Adrenal gland (tissue), 5 donors: ENCODE measurements around the gene MLLT6.

Experiments used
- CTCF ChIP-seq, 6 experiments: fragments of 450-650 bp in 4 of 6; fragments of 200-600 bp in 2 of 6; sonication (generic) in 1 of 6; IDR thresholded peaks; 1 replicate in 5 of 6; 2 replicates in 1 of 6; pipeline versions ENCODE4 v1.5.1 to v1.8.0; 2016 to 2021; ENCODE audit warnings: antibody characterized with exemption in 6 of 6, mild to moderate bottlenecking in 2 of 6, moderate library complexity in 1 of 6
- POLR2A ChIP-seq, 2 donors: fragments of 450-650 bp; IDR thresholded peaks; one replicate each; pipeline ENCODE4 v1.6.1; 2017; ENCODE audit warnings: antibody characterized with exemption in 2 of 2, mild to moderate bottlenecking in 2 of 2, moderate library complexity in 1 of 2
- donor health status: DM: no; HTN: no; CAD: no.

GRCh38 chr17:38748149-38748891, 43.2 kb downstream of the MLLT6 start, which contains the start of gene PCGF2:
- TF ChIP-seq CTCF (IDR thresholded peaks at IDR 0.05) = no peak
- TF ChIP-seq POLR2A (IDR thresholded peaks at IDR 0.05) = peak; percentile 12 to 25
